Right ventricle myocardium inferior (tissue), 1 donor: ENCODE results near the gene CEACAM21. TPM values are rescaled to one million over a fixed set of nuclear protein-coding genes. Genes with fewer than 3 reads are reported as not detected.

Experiments
- ATAC-seq: fragments of 200-7000 bp; cut with Tn5 transposase; one replicate; pipeline ENCODE4 v1.9.1; 2020; ENCODE audit warnings: mild to moderate bottlenecking, moderate library complexity
- DNase-seq: peaks from one replicate; pipeline ENCODE4 v3.0.0; 2021; ENCODE audit errors: missing footprints
- intact Hi-C: fragments of 100-400 bp; cut with DNase I; formaldehyde crosslinking; loops from one replicate; pipeline ENCODE4 v1.11.0; 2022
- total RNA-seq: library from RNA; stranded (reverse); fragmentation: NEBNext Ultra II Directional; extraction: Animal tissue kit (Norgen Biotek cat#: 25700); gene quantifications from one replicate; pipeline ENCODE4 v1.2.1, GENCODE V29; 2021
- donor health status: DM: no; HTN: yes; CAD: no; lungs with severe emphysema.

The CEACAM21 gene
- total RNA-seq, 1 donor from 2014 or later: 0.76 TPM

GRCh38 chr19:41547569-41547968, 28.4 kb upstream of the CEACAM21 start:
- intact Hi-C loops: no loop called here
- ATAC-seq: no peak

GRCh38 chr19:41548047-41548446, 27.9 kb upstream of the CEACAM21 start:
- ATAC-seq: no peak
- DNase-seq: no peak
- intact Hi-C loops: no loop called here

More at GRCh38 chr19:41547569-41547968, 28.4 kb upstream of the CEACAM21 start:
- DNase-seq: no peak

- DNase-seq (no peak), ATAC-seq (peak; percentile 54)
- intact Hi-C loops: no loop called here
Observed at GRCh38 chr19:41548954-41549688, 26.8 kb upstream of the CEACAM21 start.

GRCh38 chr19:41549884-41550283, 26.1 kb upstream of the CEACAM21 start:
- intact Hi-C loops: no loop called here
- DNase-seq (no peak), ATAC-seq (no peak)

- ATAC-seq: no peak
- no peak for DNase-seq
- intact Hi-C loops: no loop called here
Observed at GRCh38 chr19:41551212-41551610, 24.8 kb upstream of the CEACAM21 start.

- no peak for ATAC-seq
- intact Hi-C loops: no loop called here
- DNase-seq: no peak
Observed at GRCh38 chr19:41551711-41552110, 24.3 kb upstream of the CEACAM21 start.

GRCh38 chr19:41552558-41552957, 23.4 kb upstream of the CEACAM21 start:
- no peak for DNase-seq
- intact Hi-C loops: no loop called here
- no peak for ATAC-seq

GRCh38 chr19:41553804-41554203, 22.2 kb upstream of the CEACAM21 start:
- no peak for DNase-seq
- intact Hi-C loops: no loop called here
- ATAC-seq: no peak

- intact Hi-C loops: no loop called here
- DNase-seq (no peak), ATAC-seq (no peak)
Observed at GRCh38 chr19:41554907-41555306, 21.1 kb upstream of the CEACAM21 start.

GRCh38 chr19:41555748-41556147, 20.2 kb upstream of the CEACAM21 start:
- ATAC-seq (no peak), DNase-seq (no peak)
- intact Hi-C loops: no loop called here

GRCh38 chr19:41563854-41564514, 12.0 kb upstream of the CEACAM21 start:
- no peak for DNase-seq
- no peak for ATAC-seq
- intact Hi-C loops: loop anchor here (2.0 kb wide), 1 partner anchor 19 kb away; no protein-coding TSS in a partner anchor

- ATAC-seq: no peak
- intact Hi-C loops: no loop called here
- no peak for DNase-seq
Observed at GRCh38 chr19:41564515-41565378, 11.2 kb upstream of the CEACAM21 start.

- intact Hi-C loops: no loop called here
- no peak for DNase-seq
- no peak for ATAC-seq
Observed at GRCh38 chr19:41565379-41565720, 10.6 kb upstream of the CEACAM21 start.

- ATAC-seq: no peak
- no peak for DNase-seq
- intact Hi-C loops: no loop called here
Observed at GRCh38 chr19:41566001-41566400, 10.0 kb upstream of the CEACAM21 start.

GRCh38 chr19:41569481-41570150, 6.3 kb upstream of the CEACAM21 start:
- DNase-seq (no peak), ATAC-seq (no peak)

GRCh38 chr19:41570179-41570578, 5.8 kb upstream of the CEACAM21 start:
- no peak for DNase-seq
- intact Hi-C loops: loop anchor here (2.0 kb wide), 1 partner anchor 121 kb away; no protein-coding TSS in a partner anchor
- ATAC-seq: no peak

More at GRCh38 chr19:41569481-41570150, 6.3 kb upstream of the CEACAM21 start:
- intact Hi-C loops: loop anchor here (2.0 kb wide), 1 partner anchor 121 kb away; no protein-coding TSS in a partner anchor

GRCh38 chr19:41570639-41571112, 5.3 kb upstream of the CEACAM21 start:
- intact Hi-C loops: loop anchor here (2.0 kb wide), 1 partner anchor 122 kb away; no protein-coding TSS in a partner anchor
- ATAC-seq: peak; percentile 84
- peak; percentile 93 for DNase-seq

- no peak for DNase-seq
- no peak for ATAC-seq
- intact Hi-C loops: no loop called here
Observed at GRCh38 chr19:41577144-41577830, 1.3 kb downstream of the CEACAM21 start.
